Measurements from ENCODE around the gene CLEC4M.

DNA sequence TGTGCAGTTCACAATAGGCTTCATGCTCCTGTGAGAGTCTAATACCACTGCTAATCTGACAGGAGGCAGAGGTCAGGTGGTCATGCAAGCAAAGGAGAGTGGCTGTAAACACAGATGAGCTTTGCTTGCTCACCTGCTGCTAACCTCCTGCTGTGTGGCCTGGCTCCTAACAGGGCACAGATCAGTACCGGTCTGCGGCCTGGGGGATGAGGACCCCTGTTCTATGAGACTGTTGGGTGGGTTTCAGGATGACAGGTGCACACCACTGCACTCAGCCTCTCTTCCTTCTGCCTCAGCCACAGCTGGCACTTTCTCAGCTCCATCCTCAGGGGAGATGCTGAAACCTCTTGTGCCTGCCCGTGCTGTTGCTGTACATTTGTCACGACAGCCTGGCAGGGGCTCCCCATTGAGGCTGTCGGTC lies 40.8 kb upstream of the CLEC4M start:
- TF ChIP-seq, protein P1, sequence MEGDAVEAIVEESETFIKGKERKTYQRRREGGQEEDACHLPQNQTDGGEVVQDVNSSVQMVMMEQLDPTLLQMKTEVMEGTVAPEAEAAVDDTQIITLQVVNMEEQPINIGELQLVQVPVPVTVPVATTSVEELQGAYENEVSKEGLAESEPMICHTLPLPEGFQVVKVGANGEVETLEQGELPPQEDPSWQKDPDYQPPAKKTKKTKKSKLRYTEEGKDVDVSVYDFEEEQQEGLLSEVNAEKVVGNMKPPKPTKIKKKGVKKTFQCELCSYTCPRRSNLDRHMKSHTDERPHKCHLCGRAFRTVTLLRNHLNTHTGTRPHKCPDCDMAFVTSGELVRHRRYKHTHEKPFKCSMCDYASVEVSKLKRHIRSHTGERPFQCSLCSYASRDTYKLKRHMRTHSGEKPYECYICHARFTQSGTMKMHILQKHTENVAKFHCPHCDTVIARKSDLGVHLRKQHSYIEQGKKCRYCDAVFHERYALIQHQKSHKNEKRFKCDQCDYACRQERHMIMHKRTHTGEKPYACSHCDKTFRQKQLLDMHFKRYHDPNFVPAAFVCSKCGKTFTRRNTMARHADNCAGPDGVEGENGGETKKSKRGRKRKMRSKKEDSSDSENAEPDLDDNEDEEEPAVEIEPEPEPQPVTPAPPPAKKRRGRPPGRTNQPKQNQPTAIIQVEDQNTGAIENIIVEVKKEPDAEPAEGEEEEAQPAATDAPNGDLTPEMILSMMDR (IDR thresholded peaks at IDR 0.05) = no peak
- TF ChIP-seq ZFX (IDR thresholded peaks at IDR 0.05; ENCODE audit: borderline replicate concordance) = no peak
